Caco-2 (cell line): ENCODE data around the gene HTRA3. TPM values are rescaled to one million over a fixed set of nuclear protein-coding genes. Genes with fewer than 3 reads are reported as not detected.

Experiments used
- BruUV-seq: library from RNA; stranded (reverse); fragments of 400-500 nt; replicated peaks from 2 replicates; lab custom pipeline; 2021; lab: Mats Ljungman, UMichigan
- CTCF ChIA-PET: fragments of 300-600 bp; sonication (Branson Sonifier 250); formaldehyde crosslinking; loops from one replicate; lab custom pipeline; 2022; ENCODE audit warnings: antibody characterized with exemption; lab: Charles Lee
- POLR2A ChIA-PET: fragments of 300-600 bp; sonication (Branson Sonifier 250); formaldehyde crosslinking; loops from one replicate; lab custom pipeline; 2022; ENCODE audit warnings: antibody characterized with exemption; lab: Charles Lee
- DNase-seq, 2 experiments: peaks; one replicate each; pipeline versions ENCODE4 v3.0.0 to v3.0.0-alpha.2; 2020 to 2022
- H3K27me3 ChIP-seq: replicated peaks from 2 replicates; pipeline ENCODE4 v1.6.0; 2011; ENCODE audit warnings: low read length; ENCODE audit not compliant: control insufficient read depth, insufficient read depth
- H3K36me3 ChIP-seq: 2 replicates; pipeline ENCODE4 v1.5.1; 2011; ENCODE audit warnings: low read length; ENCODE audit not compliant: control insufficient read depth, insufficient read depth
- H3K4me1 ChIP-seq: fragments of 250-450 bp; sonication (Bioruptor Pico); 2 replicates; pipeline ENCODE4 v1.5.1; 2020; ENCODE audit warnings: mild to moderate bottlenecking
- H3K4me3 ChIP-seq: 2 replicates; pipeline ENCODE4 v1.5.1; 2011; ENCODE audit warnings: low read depth, mild to moderate bottlenecking, control low read depth, low read length
- H3K9me3 ChIP-seq: fragments of 250-450 bp; sonication (Bioruptor Pico); 2 replicates; pipeline ENCODE4 v1.5.1; 2020; ENCODE audit warnings: mild to moderate bottlenecking, moderate library complexity
- H3K27ac Mint-ChIP-seq: one replicate; pipeline ENCODE4 v1.8.0; 2022; ENCODE audit warnings: mixed read lengths; ENCODE audit not compliant: unreplicated experiment
- H3K27me3 Mint-ChIP-seq: one replicate; pipeline ENCODE4 v1.8.0; 2022; ENCODE audit warnings: mixed read lengths; ENCODE audit not compliant: insufficient read depth, unreplicated experiment
- H3K36me3 Mint-ChIP-seq: one replicate; pipeline ENCODE4 v1.8.0; 2022; ENCODE audit warnings: mild to moderate bottlenecking, mixed read lengths; ENCODE audit not compliant: insufficient read depth, unreplicated experiment
- H3K4me1 Mint-ChIP-seq: one replicate; pipeline ENCODE4 v1.8.0; 2022; ENCODE audit warnings: low read depth, mixed read lengths; ENCODE audit not compliant: unreplicated experiment
- H3K4me3 Mint-ChIP-seq: one replicate; pipeline ENCODE4 v1.8.0; 2022; ENCODE audit warnings: mild to moderate bottlenecking, moderate library complexity, mixed read lengths; ENCODE audit not compliant: unreplicated experiment
- H3K9me3 Mint-ChIP-seq: one replicate; pipeline ENCODE4 v1.8.0; 2022; ENCODE audit warnings: mixed read lengths; ENCODE audit not compliant: unreplicated experiment
- intact Hi-C: fragments of 100-400 bp; cut with micrococcal nuclease; formaldehyde crosslinking; loops from one replicate; pipeline ENCODE4 v1.10.0; 2022; ENCODE audit not compliant: unreplicated experiment
- total RNA-seq: library from RNA; stranded (reverse); gene quantifications from 2 replicates; pipeline ENCODE4 v1.2.3, GENCODE V29; 2022
- TF ChIP-seq, protein P1 (sequence below), 2 experiments: fragments of 200-600 bp in 1 of 2; IDR thresholded peaks; 1 replicate in 1 of 2; 2 replicates in 1 of 2; pipeline versions ENCODE4 v1.5.1 to v1.8.0; 2011 to 2022; ENCODE audit warnings: antibody characterized with exemption in 1 of 2, control low read depth in 1 of 2, inconsistent platforms in 1 of 2, low read depth in 1 of 2, low read length in 1 of 2, mild to moderate bottlenecking in 1 of 2, moderate library complexity in 1 of 2; ENCODE audit not compliant: insufficient read depth in 1 of 2, severe bottlenecking in 1 of 2, unreplicated experiment in 1 of 2

Gene HTRA3
- total RNA-seq, 1 experiment from 2014 or later = 0.66 TPM

DNA sequence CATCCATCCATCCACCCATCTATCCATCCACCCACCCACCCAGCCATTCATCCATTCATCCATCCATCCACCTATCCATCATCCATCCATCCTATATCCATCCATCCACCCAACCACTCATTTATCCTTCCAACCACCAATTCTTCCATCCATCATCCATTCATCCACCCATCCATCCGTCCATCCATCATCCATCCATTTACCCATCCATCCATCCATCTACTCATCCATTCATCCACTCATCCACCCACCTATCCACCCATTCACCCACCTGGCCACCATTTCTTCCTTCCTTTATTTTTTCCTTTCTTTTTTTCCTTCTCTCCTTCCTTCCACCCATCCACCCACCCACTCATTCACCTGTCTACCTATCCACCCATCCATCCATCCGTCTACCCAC lies 25.2 kb downstream of the HTRA3 start:
- POLR2A ChIA-PET = no interaction called here
- Histone ChIP-seq H3K9me3 (no peaks in the 10 kb centered on the region), H3K27me3 (no peaks in the 10 kb centered on the region; the same call in 1 of the 2 replicates), H3K4me1 (no peaks in the 10 kb centered on the region), H3K36me3 (no peaks in the 10 kb centered on the region), H3K4me3 (no peak overlapping the region)
- Mint-ChIP-seq H3K4me3 (no peak overlapping the region), H3K4me1 (no peaks in the 10 kb centered on the region), H3K27ac (no peak overlapping the region), H3K36me3 (no peaks in the 10 kb centered on the region), H3K27me3 (no peaks in the 10 kb centered on the region), H3K9me3 (peaks cover 13% of the 10 kb centered on the region)
- intact Hi-C loops = no loop called here
- no TSS peak for BruUV-seq
- CTCF ChIA-PET = no interaction called here
- DNase-seq = no peak
- TF ChIP-seq, protein P1, sequence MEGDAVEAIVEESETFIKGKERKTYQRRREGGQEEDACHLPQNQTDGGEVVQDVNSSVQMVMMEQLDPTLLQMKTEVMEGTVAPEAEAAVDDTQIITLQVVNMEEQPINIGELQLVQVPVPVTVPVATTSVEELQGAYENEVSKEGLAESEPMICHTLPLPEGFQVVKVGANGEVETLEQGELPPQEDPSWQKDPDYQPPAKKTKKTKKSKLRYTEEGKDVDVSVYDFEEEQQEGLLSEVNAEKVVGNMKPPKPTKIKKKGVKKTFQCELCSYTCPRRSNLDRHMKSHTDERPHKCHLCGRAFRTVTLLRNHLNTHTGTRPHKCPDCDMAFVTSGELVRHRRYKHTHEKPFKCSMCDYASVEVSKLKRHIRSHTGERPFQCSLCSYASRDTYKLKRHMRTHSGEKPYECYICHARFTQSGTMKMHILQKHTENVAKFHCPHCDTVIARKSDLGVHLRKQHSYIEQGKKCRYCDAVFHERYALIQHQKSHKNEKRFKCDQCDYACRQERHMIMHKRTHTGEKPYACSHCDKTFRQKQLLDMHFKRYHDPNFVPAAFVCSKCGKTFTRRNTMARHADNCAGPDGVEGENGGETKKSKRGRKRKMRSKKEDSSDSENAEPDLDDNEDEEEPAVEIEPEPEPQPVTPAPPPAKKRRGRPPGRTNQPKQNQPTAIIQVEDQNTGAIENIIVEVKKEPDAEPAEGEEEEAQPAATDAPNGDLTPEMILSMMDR (IDR thresholded peaks at IDR 0.05; ENCODE audit: insufficient read depth in 1 of 2, low read depth in 1 of 2, low read length in 1 of 2, severe bottlenecking in 1 of 2, unreplicated experiment in 1 of 2) = no peak

DNA sequence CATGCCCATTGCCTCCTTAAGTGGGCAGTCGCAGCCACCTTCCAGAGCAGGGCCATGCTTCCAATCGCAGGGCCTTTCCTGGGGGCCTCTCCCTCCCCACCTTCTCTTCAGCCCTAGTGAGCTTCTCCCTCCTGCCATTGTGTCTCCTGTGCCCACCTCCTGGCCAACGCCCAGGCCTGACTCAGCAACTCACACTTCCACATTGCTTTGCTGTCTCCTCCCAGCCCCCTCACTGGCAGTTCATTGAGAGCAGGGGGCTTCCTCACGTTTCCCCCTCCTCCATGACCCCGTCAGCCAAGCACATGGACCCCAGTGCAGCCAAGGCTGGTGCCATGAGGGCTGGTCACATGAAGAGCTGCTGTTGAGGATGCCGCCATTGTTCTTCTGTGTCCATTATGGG lies 25.9 kb downstream of the HTRA3 start:
- no peak for DNase-seq
- H3K36me3 Mint-ChIP-seq = no peaks in the 10 kb centered on the region
- no TSS peak for BruUV-seq
- POLR2A ChIA-PET = no interaction called here
- TF ChIP-seq, protein P1 (IDR thresholded peaks at IDR 0.05; ENCODE audit: insufficient read depth in 1 of 2, low read depth in 1 of 2, low read length in 1 of 2, severe bottlenecking in 1 of 2, unreplicated experiment in 1 of 2) = no peak
- H3K4me1 Mint-ChIP-seq = no peaks in the 10 kb centered on the region
- peaks cover 13% of the 10 kb centered on the region for H3K9me3 Mint-ChIP-seq
- H3K9me3 ChIP-seq = no peaks in the 10 kb centered on the region
- no peaks in the 10 kb centered on the region; the same call in 1 of the 2 replicates for H3K27me3 ChIP-seq
- H3K4me3 Mint-ChIP-seq = no peak overlapping the region
- H3K27ac Mint-ChIP-seq = no peak overlapping the region
- CTCF ChIA-PET = no interaction called here
- H3K4me3 ChIP-seq = no peak overlapping the region
- H3K4me1 ChIP-seq = no peaks in the 10 kb centered on the region
- H3K27me3 Mint-ChIP-seq = no peaks in the 10 kb centered on the region
- intact Hi-C loops = no loop called here
- H3K36me3 ChIP-seq = no peaks in the 10 kb centered on the region

DNA sequence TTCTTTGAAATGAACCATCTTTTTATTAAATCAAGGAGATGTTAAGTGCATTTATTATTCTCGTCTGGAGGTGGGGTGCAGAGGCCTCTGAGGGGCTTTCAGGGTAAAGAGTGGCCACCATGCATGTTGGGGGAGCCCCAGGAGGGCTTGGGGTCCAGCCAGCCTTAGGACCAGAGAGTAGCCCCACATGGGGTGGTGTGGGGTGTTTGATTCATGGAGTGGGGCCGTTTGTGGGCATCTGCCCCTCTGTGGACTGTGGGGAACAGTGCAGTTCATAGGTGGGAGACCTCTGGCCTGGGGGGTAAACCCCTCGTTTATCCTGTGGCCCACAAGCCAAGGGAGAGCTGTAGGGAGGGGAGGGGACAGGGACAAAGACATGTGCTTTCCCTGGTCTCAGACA lies 26.9 kb downstream of the HTRA3 start:
- Histone ChIP-seq H3K4me1 (no peaks in the 10 kb centered on the region), H3K36me3 (no peaks in the 10 kb centered on the region), H3K9me3 (no peaks in the 10 kb centered on the region), H3K4me3 (no peak overlapping the region), H3K27me3 (no peaks in the 10 kb centered on the region; the same call in 1 of the 2 replicates)
- Mint-ChIP-seq H3K4me1 (no peaks in the 10 kb centered on the region), H3K9me3 (peaks cover 22% of the 10 kb centered on the region), H3K4me3 (no peak overlapping the region), H3K36me3 (no peaks in the 10 kb centered on the region), H3K27me3 (peaks cover 4% of the 10 kb centered on the region), H3K27ac (no peak overlapping the region)
- DNase-seq = peak in 1 of 2 experiments; percentile 6
- no TSS peak for BruUV-seq
- ChIA-PET CTCF (interaction anchor here (0.6 kb wide), 1 partner anchor 319 kb away, joined by 4 read pairs; no protein-coding TSS in a partner anchor), POLR2A (no interaction called here)
- intact Hi-C loops = no loop called here
- TF ChIP-seq, protein P1 (IDR thresholded peaks at IDR 0.05; ENCODE audit: insufficient read depth in 1 of 2, low read depth in 1 of 2, low read length in 1 of 2, severe bottlenecking in 1 of 2, unreplicated experiment in 1 of 2) = no peak
